ENCODE results near the gene FDX1. TPM values are rescaled to one million over a fixed set of nuclear protein-coding genes. Genes with fewer than 3 reads are reported as not detected.

FDX1 gene
- total RNA-seq, 3 donors from 2014 or later, result 18.7 to 24.3 (median 19.0) TPM

DNA sequence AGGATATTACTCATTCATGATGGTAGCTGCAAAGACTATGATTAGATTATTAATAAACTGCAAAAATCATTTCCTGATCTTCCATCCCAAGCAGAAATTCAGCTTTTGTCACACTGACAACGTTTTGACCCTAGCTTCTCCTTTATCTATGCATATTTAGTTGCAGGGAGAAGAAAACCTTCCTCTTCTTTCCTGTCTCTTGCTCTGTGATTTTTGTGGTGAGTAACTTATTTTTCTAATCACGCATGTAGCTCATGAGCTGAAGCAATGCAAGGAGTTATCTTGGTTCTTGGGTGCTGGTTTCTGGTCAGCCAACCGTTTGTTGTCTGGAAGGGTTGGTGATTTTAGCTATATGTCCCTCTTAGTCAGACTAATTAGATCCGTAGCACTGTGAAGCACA is 56.4 kb downstream of the FDX1 start:
- intact Hi-C loops (cut with DNase I, micrococcal nuclease), result no loop called here
- Histone ChIP-seq H3K4me3 (no peak overlapping the region), H3K9me3 (no peaks in the 10 kb centered on the region), H3K4me1 (ENCODE audit: low read depth) (no peaks in the 10 kb centered on the region), H3K36me3 (ENCODE audit: low read depth) (no peaks in the 10 kb centered on the region)
- DNase-seq (no peak), ATAC-seq (no peak)
- TF ChIP-seq, protein P1, sequence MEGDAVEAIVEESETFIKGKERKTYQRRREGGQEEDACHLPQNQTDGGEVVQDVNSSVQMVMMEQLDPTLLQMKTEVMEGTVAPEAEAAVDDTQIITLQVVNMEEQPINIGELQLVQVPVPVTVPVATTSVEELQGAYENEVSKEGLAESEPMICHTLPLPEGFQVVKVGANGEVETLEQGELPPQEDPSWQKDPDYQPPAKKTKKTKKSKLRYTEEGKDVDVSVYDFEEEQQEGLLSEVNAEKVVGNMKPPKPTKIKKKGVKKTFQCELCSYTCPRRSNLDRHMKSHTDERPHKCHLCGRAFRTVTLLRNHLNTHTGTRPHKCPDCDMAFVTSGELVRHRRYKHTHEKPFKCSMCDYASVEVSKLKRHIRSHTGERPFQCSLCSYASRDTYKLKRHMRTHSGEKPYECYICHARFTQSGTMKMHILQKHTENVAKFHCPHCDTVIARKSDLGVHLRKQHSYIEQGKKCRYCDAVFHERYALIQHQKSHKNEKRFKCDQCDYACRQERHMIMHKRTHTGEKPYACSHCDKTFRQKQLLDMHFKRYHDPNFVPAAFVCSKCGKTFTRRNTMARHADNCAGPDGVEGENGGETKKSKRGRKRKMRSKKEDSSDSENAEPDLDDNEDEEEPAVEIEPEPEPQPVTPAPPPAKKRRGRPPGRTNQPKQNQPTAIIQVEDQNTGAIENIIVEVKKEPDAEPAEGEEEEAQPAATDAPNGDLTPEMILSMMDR (IDR thresholded peaks at IDR 0.05), result no peak

DNA sequence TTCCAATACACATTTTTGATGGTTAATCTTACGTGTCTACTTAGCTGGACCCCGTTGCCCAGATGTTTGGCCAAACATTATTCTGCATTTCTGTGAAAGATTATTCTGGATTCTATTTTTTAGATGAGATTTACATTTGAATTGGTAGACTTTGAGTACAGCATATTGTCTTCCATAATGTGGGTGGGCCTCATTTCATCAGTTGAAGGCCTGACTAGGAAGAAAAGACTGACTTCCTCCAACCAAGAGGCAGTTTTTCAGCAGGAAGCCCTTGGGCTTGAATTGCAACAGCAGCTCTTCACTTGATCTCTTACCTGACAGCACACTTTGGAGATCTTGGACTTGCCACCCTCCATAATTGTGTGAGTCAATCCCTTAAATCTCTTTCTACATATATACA is 58.7 kb downstream of the FDX1 start:
- Histone ChIP-seq H3K9me3 (no peaks in the 10 kb centered on the region), H3K36me3 (ENCODE audit: low read depth) (no peaks in the 10 kb centered on the region), H3K4me3 (no peak overlapping the region), H3K4me1 (ENCODE audit: low read depth) (no peaks in the 10 kb centered on the region)
- intact Hi-C loops (cut with DNase I, micrococcal nuclease), result no loop called here
- ATAC-seq (no peak), DNase-seq (no peak)
- TF ChIP-seq, protein P1 (IDR thresholded peaks at IDR 0.05), result no peak

DNA sequence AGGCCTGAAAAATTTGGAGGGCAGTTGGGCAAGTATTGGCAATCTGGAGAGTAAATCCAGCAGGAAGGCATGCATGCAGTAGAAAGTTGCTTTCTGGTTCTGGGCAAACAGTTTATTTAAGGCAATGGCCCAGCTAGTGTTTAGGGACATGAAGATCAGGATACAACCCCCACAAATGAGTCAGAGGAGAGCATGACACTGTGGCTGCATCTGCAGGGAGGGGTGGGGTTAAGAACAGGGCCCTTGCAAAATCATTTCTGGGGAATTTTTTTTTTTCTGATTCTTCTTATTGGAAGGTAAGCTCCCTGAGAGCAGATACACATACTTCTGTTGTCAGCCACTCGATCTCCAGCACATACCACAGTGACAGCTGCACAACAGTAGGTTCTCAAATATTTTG is 61.1 kb downstream of the FDX1 start:
- intact Hi-C loops (cut with DNase I, micrococcal nuclease), result no loop called here
- Histone ChIP-seq H3K36me3 (ENCODE audit: low read depth) (no peaks in the 10 kb centered on the region), H3K4me3 (no peak overlapping the region), H3K4me1 (ENCODE audit: low read depth) (no peaks in the 10 kb centered on the region), H3K9me3 (no peaks in the 10 kb centered on the region)
- DNase-seq, result no peak
- TF ChIP-seq, protein P1 (IDR thresholded peaks at IDR 0.05), result no peak
- no peak for ATAC-seq

DNA sequence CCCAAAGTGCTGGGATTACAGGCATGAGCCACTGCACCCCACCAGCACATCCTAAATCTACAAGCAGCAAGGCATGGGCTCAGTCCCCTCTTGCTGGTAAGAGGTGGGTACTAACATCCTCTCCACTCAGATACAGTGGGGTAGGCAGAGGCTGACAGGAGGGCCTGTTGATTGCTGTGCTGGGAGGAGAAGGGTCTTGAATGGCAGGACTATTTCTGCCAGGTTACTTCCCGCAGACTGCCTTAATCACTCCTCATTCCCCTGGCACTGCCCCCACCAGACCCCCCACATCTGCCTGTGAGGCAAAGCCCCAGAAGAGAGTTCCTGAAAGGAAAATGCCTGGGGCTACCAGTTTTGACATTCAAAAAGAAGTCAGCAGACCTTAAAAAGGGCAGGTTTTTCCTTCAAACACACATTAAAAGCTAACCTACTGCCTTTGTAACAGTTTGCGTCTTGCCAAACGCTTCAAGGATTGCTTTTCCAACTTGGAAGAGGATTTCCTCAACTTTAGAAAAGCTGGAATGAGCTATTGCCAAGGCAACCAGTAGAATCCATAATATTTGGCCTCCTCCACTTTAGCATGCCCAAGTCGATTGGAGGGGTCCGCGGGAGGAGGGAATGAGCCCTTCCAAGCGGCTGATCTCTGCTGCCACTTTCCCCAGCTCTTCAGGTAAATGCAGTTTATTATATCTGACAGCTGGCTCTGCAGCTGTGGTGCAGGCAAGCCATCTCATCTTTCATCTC is 62.0 kb downstream of the FDX1 start:
- no peak for DNase-seq
- TF ChIP-seq, protein P1 (IDR thresholded peaks at IDR 0.05), result no peak
- intact Hi-C loops (cut with DNase I, micrococcal nuclease), result no loop called here
- H3K9me3 ChIP-seq, result no peaks in the 10 kb centered on the region
- no peak overlapping the region for H3K4me3 ChIP-seq
- ATAC-seq, result no peak
- H3K36me3 ChIP-seq (ENCODE audit: low read depth), result no peaks in the 10 kb centered on the region
- H3K4me1 ChIP-seq (ENCODE audit: low read depth), result no peaks in the 10 kb centered on the region

DNA sequence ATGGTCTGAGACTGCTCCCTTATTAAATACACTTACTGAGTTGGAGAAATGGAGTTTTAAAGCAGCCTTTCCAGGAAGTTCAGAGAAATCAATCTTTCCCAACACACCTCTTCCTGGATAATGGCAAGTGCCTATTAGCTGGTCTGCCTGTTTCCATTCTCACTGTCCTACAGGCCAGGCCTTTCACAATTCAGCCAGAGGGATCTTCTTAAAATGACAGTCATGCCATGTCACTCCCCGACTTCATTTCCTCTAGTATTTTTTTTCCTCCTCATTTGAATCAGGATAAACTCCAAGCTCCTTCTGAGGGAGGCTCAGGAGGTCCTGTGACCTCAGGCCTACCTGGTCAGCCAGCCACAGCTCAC is 62.6 kb downstream of the FDX1 start:
- intact Hi-C loops (cut with DNase I, micrococcal nuclease), result no loop called here
- TF ChIP-seq, protein P1 (IDR thresholded peaks at IDR 0.05), result no peak
- H3K4me3 ChIP-seq, result no peak overlapping the region
- no peaks in the 10 kb centered on the region for H3K9me3 ChIP-seq
- ATAC-seq (no peak), DNase-seq (no peak)
- H3K4me1 ChIP-seq (ENCODE audit: low read depth), result no peaks in the 10 kb centered on the region
- no peaks in the 10 kb centered on the region for H3K36me3 ChIP-seq (ENCODE audit: low read depth)

DNA sequence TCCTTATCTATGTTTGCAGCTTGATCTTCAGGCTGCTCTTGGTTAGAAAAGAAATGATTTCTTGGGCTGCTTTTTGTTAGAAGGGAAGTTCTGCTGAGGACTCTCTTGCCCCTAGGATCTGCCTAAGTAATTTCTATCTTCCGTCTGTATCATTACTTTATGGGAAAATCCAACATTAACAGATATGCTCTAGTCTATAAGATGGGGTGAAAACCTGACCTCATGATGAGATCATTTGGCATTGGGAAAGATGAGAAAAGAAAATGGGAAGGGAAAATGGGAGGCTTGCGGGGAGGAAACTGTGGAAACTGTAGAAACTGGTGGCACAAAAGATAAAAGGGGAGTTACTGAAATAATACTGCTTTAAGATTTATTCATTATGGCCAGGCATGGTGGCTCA is 63.6 kb downstream of the FDX1 start:
- intact Hi-C loops (cut with DNase I, micrococcal nuclease), result no loop called here
- DNase-seq (no peak), ATAC-seq (no peak)
- Histone ChIP-seq H3K4me3 (no peak overlapping the region), H3K4me1 (ENCODE audit: low read depth) (no peaks in the 10 kb centered on the region), H3K36me3 (ENCODE audit: low read depth) (no peaks in the 10 kb centered on the region), H3K9me3 (no peaks in the 10 kb centered on the region)
- TF ChIP-seq, protein P1 (IDR thresholded peaks at IDR 0.05), result no peak
